IMR-90 (cell line): ENCODE results near the gene KLF9. TPM values are rescaled to one million over a fixed set of nuclear protein-coding genes. Genes with fewer than 3 reads are reported as not detected.

Source experiments
- ATAC-seq: fragments of 200-7000 bp; cut with Tn5 transposase; 2 replicates; pipeline ENCODE4 v1.9.1; 2020; ENCODE audit warnings: low read depth, mild to moderate bottlenecking, moderate library complexity
- BruUV-seq: library from RNA; stranded (reverse); fragments of 400-500 nt; replicated peaks from 2 replicates; lab custom pipeline; 2021; lab: Mats Ljungman, UMichigan
- CTCF ChIA-PET: fragments of 300-600 bp; formaldehyde crosslinking; extraction: SDS; loops from one replicate; lab custom pipeline; 2021; ENCODE audit warnings: antibody characterized with exemption; lab: Yijun Ruan, JAX
- POLR2A ChIA-PET: fragments of 300-600 bp; sonication (Branson Sonifier 250); formaldehyde crosslinking; loops from one replicate; lab custom pipeline; 2022; ENCODE audit warnings: antibody characterized with exemption; ENCODE audit not compliant: unreplicated experiment; lab: Charles Lee
- DNase-seq: peaks from one replicate; pipeline ENCODE4 v3.0.0; 2013
- H2AFZ ChIP-seq: replicated peaks from 2 replicates; pipeline ENCODE3; 2013; ENCODE audit warnings: low read length, mild to moderate bottlenecking; ENCODE audit not compliant: poor library complexity
- H2AK5ac ChIP-seq: 2 replicates; pipeline ENCODE4 v1.6.1; 2013; ENCODE audit warnings: low read depth, low read length, inconsistent platforms
- H2AK9ac ChIP-seq: replicated peaks from 2 replicates; pipeline ENCODE3; 2013; ENCODE audit warnings: mild to moderate bottlenecking, low read depth, low read length, moderate library complexity; ENCODE audit not compliant: poor library complexity
- H2BK120ac ChIP-seq: 2 replicates; pipeline ENCODE4 v1.6.1; 2013; ENCODE audit warnings: low read depth, low read length, inconsistent platforms
- H2BK15ac ChIP-seq: 3 replicates; pipeline ENCODE4 v1.6.1; 2013; ENCODE audit warnings: low read depth, low read length, inconsistent platforms
- H2BK20ac ChIP-seq: 2 replicates; pipeline ENCODE4 v1.6.1; 2013; ENCODE audit warnings: low read depth, mild to moderate bottlenecking, inconsistent platforms, low read length, moderate library complexity
- H2BK5ac ChIP-seq: 2 replicates; pipeline ENCODE4 v1.6.1; 2013; ENCODE audit warnings: mild to moderate bottlenecking, low read depth, low read length, inconsistent platforms; ENCODE audit not compliant: poor library complexity, severe bottlenecking
- H3K14ac ChIP-seq: replicated peaks from 2 replicates; pipeline ENCODE4 v1.6.1; 2013; ENCODE audit warnings: low read depth, low read length, inconsistent platforms
- H3K18ac ChIP-seq: 2 replicates; pipeline ENCODE4 v1.6.1; 2013; ENCODE audit warnings: low read depth, low read length, control low read depth
- H3K23ac ChIP-seq: 2 replicates; pipeline ENCODE4 v1.6.1; 2013; ENCODE audit warnings: low read depth, low read length, inconsistent platforms
- H3K27ac ChIP-seq: 2 replicates; pipeline ENCODE4 v1.5.1; 2013; ENCODE audit warnings: mild to moderate bottlenecking, control low read depth, low read length; ENCODE audit not compliant: insufficient read depth
- H3K27me3 ChIP-seq: 2 replicates; pipeline ENCODE4 v1.6.1; 2013; ENCODE audit warnings: low read length; ENCODE audit not compliant: control insufficient read depth, insufficient read depth
- H3K36me3 ChIP-seq: 2 replicates; pipeline ENCODE4 v1.6.1; 2013; ENCODE audit warnings: low read length, mixed read lengths; ENCODE audit not compliant: control insufficient read depth, insufficient read depth
- H3K4ac ChIP-seq: 2 replicates; pipeline ENCODE4 v1.6.1; 2013; ENCODE audit warnings: low read depth, low read length, inconsistent platforms
- H3K4me1 ChIP-seq: 2 replicates; pipeline ENCODE4 v1.6.1; 2013; ENCODE audit warnings: low read length, mixed read lengths; ENCODE audit not compliant: control insufficient read depth, insufficient read depth
- H3K4me2 ChIP-seq: 2 replicates; pipeline ENCODE4 v1.6.1; 2013; ENCODE audit warnings: low read depth, mild to moderate bottlenecking, control low read depth, low read length, moderate library complexity
- H3K4me3 ChIP-seq: 2 replicates; pipeline ENCODE4 v1.5.1; 2013; ENCODE audit warnings: low read depth, mild to moderate bottlenecking, control low read depth, low read length, moderate library complexity; ENCODE audit not compliant: insufficient read depth
- H3K56ac ChIP-seq: 2 replicates; pipeline ENCODE4 v1.6.1; 2013; ENCODE audit warnings: low read length, inconsistent platforms; ENCODE audit not compliant: insufficient read depth; ENCODE audit errors: extremely low read depth
- H3K79me1 ChIP-seq, 2 experiments: 2 replicates each; pipeline ENCODE4 v1.6.1; 2013; ENCODE audit warnings: low read length in 2 of 2, inconsistent platforms in 1 of 2, low read depth in 1 of 2
- H3K9ac ChIP-seq: 2 replicates; pipeline ENCODE4 v1.6.1; 2013; ENCODE audit warnings: low read depth, low read length, control low read depth
- H3K9me1 ChIP-seq: 2 replicates; pipeline ENCODE4 v1.6.1; 2013; ENCODE audit warnings: low read length, inconsistent platforms; ENCODE audit not compliant: insufficient read depth
- H3K9me3 ChIP-seq: 2 replicates; pipeline ENCODE4 v1.6.1; 2013; ENCODE audit warnings: low read length; ENCODE audit not compliant: control insufficient read depth, insufficient read depth
- H4K20me1 ChIP-seq: 2 replicates; pipeline ENCODE4 v1.6.1; 2013; ENCODE audit warnings: low read length, inconsistent platforms; ENCODE audit not compliant: insufficient read depth
- H4K5ac ChIP-seq: 2 replicates; pipeline ENCODE4 v1.6.1; 2013; ENCODE audit warnings: mild to moderate bottlenecking, low read depth, low read length, control low read depth
- H4K8ac ChIP-seq, 2 experiments: 2 replicates each; pipeline ENCODE4 v1.6.1; 2013; ENCODE audit warnings: low read depth in 2 of 2, low read length in 2 of 2, control low read depth in 1 of 2, inconsistent platforms in 1 of 2
- H4K91ac ChIP-seq: 2 replicates; pipeline ENCODE4 v1.6.1; 2013; ENCODE audit warnings: low read depth, low read length, inconsistent platforms; ENCODE audit not compliant: insufficient read depth
- BHLHE40 ChIP-seq: fragments of 150-350 bp; IDR thresholded peaks from 2 replicates; pipeline ENCODE4 v1.6.1; 2016; ENCODE audit warnings: mild to moderate bottlenecking, low read depth, low read length
- CEBPB ChIP-seq: IDR thresholded peaks from 2 replicates; pipeline ENCODE4 v1.6.1; 2012; ENCODE audit warnings: low read depth, low read length, improper control_type of control experiment
- CHD1 ChIP-seq: IDR thresholded peaks from 2 replicates; pipeline ENCODE4 v1.6.1; 2012; ENCODE audit warnings: low read depth, low read length, improper control_type of control experiment
- CTCF ChIP-seq: conservative IDR thresholded peaks from 2 replicates; pipeline ENCODE4 v1.5.1; 2012; ENCODE audit warnings: mild to moderate bottlenecking, low read depth, low read length, improper control_type of control experiment
- FOS ChIP-seq: fragments of 150-350 bp; IDR thresholded peaks from 2 replicates; pipeline ENCODE4 v1.6.1; 2016; ENCODE audit warnings: low read depth, low read length
- MAFK ChIP-seq: IDR thresholded peaks from 2 replicates; pipeline ENCODE4 v1.6.1; 2012; ENCODE audit warnings: low read depth, low read length, improper control_type of control experiment
- MAZ ChIP-seq: IDR thresholded peaks from 2 replicates; pipeline ENCODE4 v1.6.1; 2012; ENCODE audit warnings: low read depth, mild to moderate bottlenecking, low read length, improper control_type of control experiment, moderate library complexity, borderline replicate concordance
- MXI1 ChIP-seq: IDR thresholded peaks from 2 replicates; pipeline ENCODE4 v1.6.1; 2012; ENCODE audit warnings: low read depth, mild to moderate bottlenecking, low read length, moderate library complexity, borderline replicate concordance
- NFE2L2 ChIP-seq: fragments of 150-350 bp; IDR thresholded peaks from 2 replicates; pipeline ENCODE4 v1.6.1; 2016; ENCODE audit warnings: low read depth, mild to moderate bottlenecking, low read length
- POLR2A ChIP-seq: IDR thresholded peaks from 2 replicates; pipeline ENCODE4 v1.6.1; 2012; ENCODE audit warnings: mild to moderate bottlenecking, low read depth, low read length
- RAD21 ChIP-seq: IDR thresholded peaks from 2 replicates; pipeline ENCODE4 v1.6.1; 2012; ENCODE audit warnings: low read length, improper control_type of control experiment
- RCOR1 ChIP-seq: IDR thresholded peaks from 2 replicates; pipeline ENCODE4 v1.6.1; 2012; ENCODE audit warnings: mild to moderate bottlenecking, low read length, improper control_type of control experiment; ENCODE audit not compliant: insufficient replicate concordance
- SMC3 ChIP-seq: fragments of 150-350 bp; IDR thresholded peaks from 2 replicates; pipeline ENCODE4 v1.6.1; 2016; ENCODE audit warnings: low read depth, mild to moderate bottlenecking, antibody characterized with exemption, low read length, moderate library complexity
- USF2 ChIP-seq: fragments of 150-350 bp; IDR thresholded peaks from 2 replicates; pipeline ENCODE4 v1.6.1; 2017; ENCODE audit warnings: mild to moderate bottlenecking, antibody characterized with exemption, low read length, low read depth
- WGBS, 2 experiments: methylation state at CpG; one replicate each; pipeline versions ENCODE4 v1.1.5 to v1.1.7; 2013; ENCODE audit warnings: missing lambda C conversion rate in 2 of 2; ENCODE audit not compliant: insufficient read length in 1 of 2; ENCODE audit errors: extremely low coverage in 2 of 2; 5-methylcytosine and 5-hydroxymethylcytosine counted together
- dilution Hi-C: fragments of 300-500 bp; cut with HindIII; formaldehyde crosslinking; loops from one replicate; pipeline ENCODE4 v1.14.3; 2018; ENCODE audit warnings: low sequenced_read_pairs; ENCODE audit not compliant: unreplicated experiment
- in situ Hi-C: fragments of 300-500 bp; cut with MboI; formaldehyde crosslinking; loops from 3 replicates; pipeline ENCODE4 v1.14.3; 2019; ENCODE audit warnings: low sequenced_read_pairs, inconsistent platforms, mixed read lengths
- intact Hi-C: fragments of 100-400 bp; cut with micrococcal nuclease; formaldehyde crosslinking; loops from 2 replicates; pipeline ENCODE4 v1.10.0; 2022
- polyA plus RNA-seq, 3 experiments: library from polyadenylated mRNA; depleted of rRNA; stranded (reverse); fragments of >200 nt; gene quantifications; 2 replicates each; pipeline ENCODE4 v1.2.3, GENCODE V29; 2012; ENCODE audit warnings: low replicate concordance in 1 of 3
- total RNA-seq: library from RNA; depleted of rRNA; stranded (reverse); fragments of >200 nt; gene quantifications from 2 replicates; pipeline ENCODE4 v1.2.3, GENCODE V29; 2012
- TF ChIP-seq, protein P1 (sequence below): fragments of 150-350 bp; IDR thresholded peaks from 2 replicates; pipeline ENCODE4 v1.6.1; 2016; ENCODE audit warnings: low read depth, mild to moderate bottlenecking, low read length, moderate library complexity, borderline replicate concordance

Gene KLF9
- total and polyA plus RNA-seq, 2 of the 4 experiments (the other 2 are of a cell fraction) = 4.1 to 7.5 TPM

DNA sequence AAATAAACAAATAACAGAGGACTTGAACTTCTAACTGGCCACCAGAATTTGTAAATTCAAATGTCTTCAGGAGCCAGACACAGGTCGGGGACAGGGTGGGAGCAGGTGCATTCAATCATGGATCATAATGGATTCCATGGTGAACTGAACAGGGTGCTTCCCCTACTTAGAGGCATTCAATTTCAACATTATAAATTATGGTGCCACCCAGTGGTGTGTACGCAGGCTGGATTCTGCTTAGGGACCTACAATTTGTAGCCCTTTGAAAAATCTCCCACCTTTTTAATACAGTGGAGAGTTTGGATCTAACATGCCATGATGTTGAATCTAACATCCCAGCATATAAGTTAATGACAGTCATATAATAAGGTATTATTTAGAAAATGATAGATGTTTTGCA, 22.3 kb downstream of the KLF9 start:
- H3K36me3 ChIP-seq = peaks cover 5% of the 10 kb centered on the region
- no peak overlapping the region for H2BK20ac ChIP-seq
- dilution Hi-C loops = no loop called here
- H3K14ac ChIP-seq = no peak overlapping the region
- TF ChIP-seq, protein P1, sequence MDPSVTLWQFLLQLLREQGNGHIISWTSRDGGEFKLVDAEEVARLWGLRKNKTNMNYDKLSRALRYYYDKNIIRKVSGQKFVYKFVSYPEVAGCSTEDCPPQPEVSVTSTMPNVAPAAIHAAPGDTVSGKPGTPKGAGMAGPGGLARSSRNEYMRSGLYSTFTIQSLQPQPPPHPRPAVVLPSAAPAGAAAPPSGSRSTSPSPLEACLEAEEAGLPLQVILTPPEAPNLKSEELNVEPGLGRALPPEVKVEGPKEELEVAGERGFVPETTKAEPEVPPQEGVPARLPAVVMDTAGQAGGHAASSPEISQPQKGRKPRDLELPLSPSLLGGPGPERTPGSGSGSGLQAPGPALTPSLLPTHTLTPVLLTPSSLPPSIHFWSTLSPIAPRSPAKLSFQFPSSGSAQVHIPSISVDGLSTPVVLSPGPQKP = no peak
- TF ChIP-seq FOS (no peak), RAD21 (no peak), MAZ (no peak), CTCF (no peak), BHLHE40 (no peak), NFE2L2 (no peak), USF2 (no peak), MAFK (no peak), MXI1 (no peak), CEBPB (no peak), CHD1 (no peak), POLR2A (no peak), RCOR1 (no peak), SMC3 (no peak)
- no peak overlapping the region for H3K56ac ChIP-seq
- H2AK9ac ChIP-seq = no peak overlapping the region
- H3K4ac ChIP-seq = no peak overlapping the region
- H3K4me2 ChIP-seq = no peak overlapping the region
- H3K9me1 ChIP-seq = peaks cover 22% of the 10 kb centered on the region
- intact Hi-C loops = no loop called here
- no peak overlapping the region for H3K27ac ChIP-seq
- H3K9me3 ChIP-seq = no peaks in the 10 kb centered on the region
- ChIA-PET CTCF (interaction anchor here (0.6 to 1.1 kb wide), 2 partner anchors 23 to 1120 kb away, joined by 3 to 4 read pairs; no protein-coding TSS in a partner anchor), POLR2A (no interaction called here)
- DNase-seq (no peak), ATAC-seq (no peak)
- H3K4me3 ChIP-seq = no peak overlapping the region
- H4K8ac ChIP-seq = no peak overlapping the region
- H4K5ac ChIP-seq = no peak overlapping the region
- no peak overlapping the region for H2BK120ac ChIP-seq
- no peak overlapping the region for H3K9ac ChIP-seq
- no TSS peak for BruUV-seq
- H3K18ac ChIP-seq = no peak overlapping the region
- H2AK5ac ChIP-seq = no peak overlapping the region
- no peaks in the 10 kb centered on the region for H3K27me3 ChIP-seq
- H3K4me1 ChIP-seq = peaks cover 14% of the 10 kb centered on the region
- H3K79me1 ChIP-seq = peaks cover 26 to 82% of the 10 kb centered on the region in 2 experiments
- no peak overlapping the region for H3K23ac ChIP-seq
- H2BK5ac ChIP-seq = no peak overlapping the region
- H4K91ac ChIP-seq = no peak overlapping the region
- peaks cover 89% of the 10 kb centered on the region for H4K20me1 ChIP-seq
- no peak overlapping the region for H2BK15ac ChIP-seq
- in situ Hi-C loops = no loop called here
- no peak overlapping the region for H2AFZ ChIP-seq
- WGBS, 2 experiments = no CpG with 5 or more reads among the region's 2 CpGs
